ENCODE data around the gene TBC1D23. TPM values are rescaled to one million over a fixed set of nuclear protein-coding genes. Genes with fewer than 3 reads are reported as not detected.
"Not testable (repeated sequence)": the region's sequence is repeated elsewhere in the genome, so short reads cannot be mapped to it uniquely, and the experiment has no call there.

Gene TBC1D23
- total RNA-seq, 1 experiment from 2014 or later, result 34.8 TPM

GRCh38 chr3:100317912-100318311 lies 57.1 kb downstream of the TBC1D23 start:
- Mint-ChIP-seq H3K36me3 (ENCODE audit: insufficient read depth, unreplicated experiment) (peaks cover 37% of the 10 kb centered on the region), H3K4me3 (ENCODE audit: unreplicated experiment) (no peak overlapping the region), H3K4me1 (ENCODE audit: insufficient read depth, unreplicated experiment) (no peaks in the 10 kb centered on the region), H3K9me3 (ENCODE audit: unreplicated experiment) (no peaks in the 10 kb centered on the region), H3K27me3 (ENCODE audit: insufficient read depth, unreplicated experiment) (no peaks in the 10 kb centered on the region), H3K27ac (ENCODE audit: low read depth, unreplicated experiment) (no peak overlapping the region)
- no peak for TF ChIP-seq CTCF (IDR thresholded peaks at IDR 0.05; ENCODE audit: unreplicated experiment)
- intact Hi-C loops (cut with micrococcal nuclease), result loop anchor here (10.0 kb wide), 1 partner anchor 397 kb away; no protein-coding TSS in a partner anchor
- POLR2A ChIA-PET, result no interaction called here
- no TSS peak for BruUV-seq (replicated peaks)
- no peak for DNase-seq (ENCODE audit: unreplicated experiment)
- CTCF ChIA-PET, result interaction anchor here (0.8 to 3.2 kb wide), 2 partner anchors 273 to 486 kb away, joined by 3 to 25 read pairs; no protein-coding TSS in a partner anchor

DNA sequence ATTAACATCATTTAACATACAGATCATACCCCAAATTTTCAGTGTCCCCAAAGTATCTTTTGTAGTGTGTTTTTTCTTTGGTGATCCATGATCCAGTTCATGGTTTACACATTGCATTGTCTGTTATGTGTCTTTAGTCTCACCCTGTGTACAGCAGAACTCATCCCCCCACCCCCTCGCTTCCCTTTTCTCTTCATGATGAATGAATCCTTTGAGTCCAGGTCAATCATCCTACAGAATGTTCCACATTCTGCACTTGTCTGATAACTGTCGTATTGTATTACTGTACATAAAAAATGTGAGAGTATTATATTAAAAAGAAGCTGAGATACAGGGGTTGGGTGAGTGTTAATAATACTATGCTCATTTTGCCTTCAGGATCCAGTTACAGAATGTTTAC lies 59.2 kb downstream of the TBC1D23 start:
- Mint-ChIP-seq H3K4me3 (ENCODE audit: unreplicated experiment) (no peak overlapping the region), H3K4me1 (ENCODE audit: insufficient read depth, unreplicated experiment) (no peaks in the 10 kb centered on the region), H3K27me3 (ENCODE audit: insufficient read depth, unreplicated experiment) (no peaks in the 10 kb centered on the region), H3K27ac (ENCODE audit: low read depth, unreplicated experiment) (no peak overlapping the region), H3K9me3 (ENCODE audit: unreplicated experiment) (no peaks in the 10 kb centered on the region), H3K36me3 (ENCODE audit: insufficient read depth, unreplicated experiment) (peaks cover 31% of the 10 kb centered on the region)
- no TSS peak for BruUV-seq (replicated peaks)
- ChIA-PET CTCF (interaction anchor here (0.7 kb wide), 1 partner anchor 441 kb away, joined by 3 read pairs; no protein-coding TSS in a partner anchor), POLR2A (interaction anchor here (1.6 kb wide), 1 partner anchor 16 kb away, joined by 4 read pairs; no protein-coding TSS in a partner anchor)
- no peak for TF ChIP-seq CTCF (IDR thresholded peaks at IDR 0.05; ENCODE audit: unreplicated experiment)
- DNase-seq (ENCODE audit: unreplicated experiment), result no peak
- intact Hi-C loops (cut with micrococcal nuclease), result loop anchor here (10.0 kb wide), 1 partner anchor 395 kb away; no protein-coding TSS in a partner anchor

DNA sequence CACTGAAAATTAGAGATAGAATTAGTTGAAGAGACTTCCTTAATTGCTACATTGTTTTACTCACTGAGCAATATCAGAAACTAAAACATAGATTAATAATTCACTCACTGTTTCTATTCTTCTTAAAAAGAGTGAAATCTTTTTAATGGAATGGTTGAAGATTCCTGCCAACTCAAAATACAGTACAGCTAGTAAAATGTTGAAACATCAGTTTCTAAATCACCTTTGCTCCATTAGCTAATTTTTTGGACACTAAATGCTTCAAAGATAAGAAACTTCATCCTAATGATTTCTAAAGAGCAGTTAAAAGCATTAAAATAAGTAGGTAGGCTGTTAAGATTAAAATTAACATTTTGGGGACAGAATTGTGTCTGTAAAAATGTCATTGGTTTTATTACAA lies 63.3 kb downstream of the TBC1D23 start:
- H3K27ac Mint-ChIP-seq (ENCODE audit: low read depth, unreplicated experiment), result no peak overlapping the region
- peaks cover 5% of the 10 kb centered on the region for H3K4me1 Mint-ChIP-seq (ENCODE audit: insufficient read depth, unreplicated experiment)
- BruUV-seq (replicated peaks), result TSS peak; percentile 29
- H3K9me3 Mint-ChIP-seq (ENCODE audit: unreplicated experiment), result no peaks in the 10 kb centered on the region
- TF ChIP-seq CTCF (IDR thresholded peaks at IDR 0.05; ENCODE audit: unreplicated experiment), result no peak
- ChIA-PET POLR2A (interaction anchor here (0.7 to 2.0 kb wide), 2 partner anchors 10 to 61 kb away, joined by 5 to 9 read pairs; partner anchors contain the start of gene NIT2), CTCF (no interaction called here)
- intact Hi-C loops (cut with micrococcal nuclease), result no loop called here
- H3K36me3 Mint-ChIP-seq (ENCODE audit: insufficient read depth, unreplicated experiment), result peaks cover 13% of the 10 kb centered on the region
- no peak for DNase-seq (ENCODE audit: unreplicated experiment)
- no peaks in the 10 kb centered on the region for H3K27me3 Mint-ChIP-seq (ENCODE audit: insufficient read depth, unreplicated experiment)
- no peak overlapping the region for H3K4me3 Mint-ChIP-seq (ENCODE audit: unreplicated experiment)

GRCh38 chr3:100325827-100326226 lies 65.0 kb downstream of the TBC1D23 start:
- peaks cover 5% of the 10 kb centered on the region for H3K4me1 Mint-ChIP-seq (ENCODE audit: insufficient read depth, unreplicated experiment)
- H3K4me3 Mint-ChIP-seq (ENCODE audit: unreplicated experiment), result no peak overlapping the region
- intact Hi-C loops (cut with micrococcal nuclease), result no loop called here
- ChIA-PET POLR2A (no interaction called here), CTCF (no interaction called here)
- no peak for TF ChIP-seq CTCF (IDR thresholded peaks at IDR 0.05; ENCODE audit: unreplicated experiment)
- H3K36me3 Mint-ChIP-seq (ENCODE audit: insufficient read depth, unreplicated experiment), result no peaks in the 10 kb centered on the region
- no peaks in the 10 kb centered on the region for H3K9me3 Mint-ChIP-seq (ENCODE audit: unreplicated experiment)
- no TSS peak for BruUV-seq (replicated peaks)
- no peak overlapping the region for H3K27ac Mint-ChIP-seq (ENCODE audit: low read depth, unreplicated experiment)
- no peak for DNase-seq (ENCODE audit: unreplicated experiment)
- no peaks in the 10 kb centered on the region for H3K27me3 Mint-ChIP-seq (ENCODE audit: insufficient read depth, unreplicated experiment)

- POLR2A ChIA-PET, result interaction anchor here (0.6 kb wide), 1 partner anchor 19 kb away, joined by 4 read pairs; no protein-coding TSS in a partner anchor
- H3K27me3 Mint-ChIP-seq (ENCODE audit: insufficient read depth, unreplicated experiment); intact Hi-C loops (cut with micrococcal nuclease); H3K36me3 Mint-ChIP-seq (ENCODE audit: insufficient read depth, unreplicated experiment); H3K4me3 Mint-ChIP-seq (ENCODE audit: unreplicated experiment); H3K9me3 Mint-ChIP-seq (ENCODE audit: unreplicated experiment); H3K4me1 Mint-ChIP-seq (ENCODE audit: insufficient read depth, unreplicated experiment); DNase-seq (ENCODE audit: unreplicated experiment); BruUV-seq (replicated peaks); H3K27ac Mint-ChIP-seq (ENCODE audit: low read depth, unreplicated experiment): not testable (repeated sequence)
- CTCF ChIA-PET, result interaction anchor here (0.7 kb wide), 1 partner anchor 13 kb away, joined by 3 read pairs; no protein-coding TSS in a partner anchor
Observed at GRCh38 chr3:100327377-100327776, 66.6 kb downstream of the TBC1D23 start.

Data from MCF 10A (cell line).